HG02763 (cell line): ENCODE measurements around the gene RBSN.

Experiments used
- ATAC-seq: cut with Tn5 transposase; IDR thresholded peaks from one replicate; pipeline ENCODE4 v1.9.1; 2021; ENCODE audit warnings: mild to moderate bottlenecking, moderate library complexity; ENCODE audit not compliant: unreplicated experiment

RBSN gene

DNA sequence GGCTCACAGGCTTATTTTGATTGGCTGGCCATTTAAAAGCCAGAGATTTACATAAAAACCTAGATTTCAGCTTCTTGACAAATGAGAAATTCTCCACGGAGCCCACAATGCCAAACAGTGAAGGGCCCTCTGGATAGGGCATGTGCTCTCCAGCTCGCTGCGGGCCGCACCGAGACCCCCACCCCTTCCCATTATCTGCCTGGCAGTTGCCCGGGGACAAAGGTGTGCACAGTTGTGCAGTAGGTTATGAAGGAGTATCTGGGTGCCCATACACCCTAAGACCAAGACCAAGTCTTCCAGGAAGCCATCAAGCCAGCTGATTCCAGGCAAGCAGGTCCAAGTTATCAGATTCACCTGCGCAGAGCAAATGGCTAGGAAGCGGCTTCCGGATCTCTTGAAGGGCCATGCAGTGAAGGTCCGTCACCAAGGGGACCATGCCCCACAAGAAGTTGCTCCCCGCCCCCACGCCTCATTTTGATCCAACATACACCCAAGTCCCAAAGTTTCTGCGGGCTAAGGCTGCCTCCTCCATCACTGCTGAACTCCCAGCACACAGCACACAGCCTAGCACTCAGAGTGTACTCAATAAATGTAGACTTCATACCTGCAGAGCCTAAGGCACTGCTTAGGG, 35.2 kb downstream of the RBSN start:
- ATAC-seq, result no peak

- no peak for ATAC-seq
Measured at GRCh38 chr3:15063238-15063637, 35.7 kb downstream of the RBSN start.

DNA sequence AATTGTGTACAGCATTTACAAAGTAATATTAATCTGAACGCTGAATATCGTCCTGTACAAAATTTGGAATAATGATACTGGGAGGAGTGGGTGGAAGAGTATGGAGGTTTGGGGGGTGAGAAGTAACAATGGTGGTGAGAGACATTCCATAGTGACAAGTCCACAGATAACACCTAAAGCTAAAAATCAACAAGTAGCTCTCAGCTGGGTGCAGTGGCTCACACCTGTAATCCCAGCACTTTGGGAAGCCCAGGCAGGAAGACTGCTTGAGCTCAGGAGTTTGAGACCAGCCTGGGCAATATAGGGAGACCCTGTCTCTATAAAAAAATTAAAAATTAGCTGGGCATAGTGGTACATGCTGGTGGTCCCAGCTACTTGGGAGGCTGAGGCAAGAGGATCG, 38.9 kb downstream of the RBSN start:
- no peak for ATAC-seq

GRCh38 chr3:15056676-15057404, 42.1 kb downstream of the RBSN start:
- ATAC-seq, result no peak

DNA sequence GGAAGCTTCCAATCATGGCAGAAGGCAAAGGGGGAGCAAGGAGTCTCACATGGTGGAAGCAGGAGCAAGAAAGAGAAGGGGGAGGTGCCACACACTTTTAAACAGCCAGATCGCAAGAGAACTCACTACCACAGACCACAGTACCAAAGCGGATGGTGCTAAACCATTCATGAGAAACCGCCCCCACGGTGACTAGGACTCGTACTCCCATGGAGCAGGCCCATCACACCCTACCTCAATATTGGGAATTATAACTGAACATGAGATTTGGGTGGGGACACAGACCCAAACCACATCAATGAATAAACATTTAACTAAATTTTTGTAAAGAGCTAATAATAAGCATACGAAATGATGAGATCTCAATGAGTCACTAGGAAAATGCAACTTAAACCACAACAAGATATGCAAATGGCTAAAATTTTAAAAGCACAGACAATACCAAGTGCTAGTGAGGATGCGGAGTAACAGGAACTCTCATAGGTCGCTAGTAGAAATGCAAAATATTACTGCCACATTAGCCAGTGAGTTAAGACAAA, 43.9 kb downstream of the RBSN start:
- ATAC-seq, result no peak

DNA sequence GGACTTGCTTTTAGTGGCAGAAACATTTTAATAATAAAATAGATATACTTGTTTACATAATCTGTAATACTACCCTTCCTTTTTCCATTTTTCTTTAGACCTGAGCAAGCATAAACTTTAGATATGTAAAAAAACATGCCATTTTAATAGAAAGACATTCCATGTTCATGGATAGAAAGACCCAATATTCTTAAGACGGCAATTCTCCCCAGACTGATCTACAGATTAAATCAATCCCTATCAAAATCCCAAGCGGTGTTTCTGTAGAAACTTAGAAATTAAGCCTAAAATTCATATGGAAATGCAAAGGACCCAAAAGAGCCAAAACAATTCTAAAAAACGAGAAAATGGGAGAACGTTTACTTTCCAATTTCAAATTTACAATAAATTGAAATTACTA, 45.4 kb downstream of the RBSN start:
- no peak for ATAC-seq

DNA sequence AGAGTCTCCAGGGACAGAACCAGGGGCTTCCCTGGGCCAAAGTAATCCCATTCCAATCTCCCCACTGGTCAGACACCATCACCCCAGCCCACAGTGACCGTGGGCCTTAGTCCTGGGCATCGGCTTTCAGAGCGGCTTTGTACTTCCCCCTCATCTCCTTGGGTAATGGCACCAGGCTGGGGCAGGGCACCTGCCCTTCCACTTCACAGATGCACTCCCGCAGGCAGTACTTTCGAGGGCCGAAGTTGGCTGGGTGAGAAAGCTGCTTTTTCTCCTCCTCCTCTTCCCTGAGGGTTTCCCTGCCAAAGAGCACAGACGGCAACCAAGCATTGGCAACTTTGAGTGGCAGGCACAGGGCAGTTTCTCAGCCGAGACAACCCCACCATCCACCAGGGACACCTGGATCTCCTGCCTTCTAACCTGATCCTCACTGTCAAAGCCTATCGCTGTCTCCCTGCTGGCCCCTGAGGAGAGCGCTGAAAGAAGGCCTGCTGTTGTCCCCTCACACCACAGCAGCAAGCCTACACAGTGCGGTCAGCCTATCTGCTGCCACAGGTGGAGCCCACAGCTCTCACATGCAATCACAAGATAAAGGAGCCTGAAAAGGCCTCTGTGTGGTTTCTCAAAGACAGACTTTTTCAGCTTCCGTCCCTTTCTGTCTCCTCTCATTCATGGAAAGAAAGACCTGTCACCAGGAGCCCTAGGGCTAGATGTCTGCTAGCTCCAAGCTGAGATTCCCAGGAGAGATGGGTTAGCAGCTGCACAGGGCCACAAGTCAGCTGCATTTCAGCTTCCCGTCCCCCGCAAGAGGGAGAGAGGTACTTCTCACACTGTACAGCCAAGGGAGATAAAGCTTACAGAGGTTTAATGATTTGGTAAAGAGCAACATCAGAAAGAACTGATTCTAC, 46.4 kb downstream of the RBSN start:
- no peak for ATAC-seq

DNA sequence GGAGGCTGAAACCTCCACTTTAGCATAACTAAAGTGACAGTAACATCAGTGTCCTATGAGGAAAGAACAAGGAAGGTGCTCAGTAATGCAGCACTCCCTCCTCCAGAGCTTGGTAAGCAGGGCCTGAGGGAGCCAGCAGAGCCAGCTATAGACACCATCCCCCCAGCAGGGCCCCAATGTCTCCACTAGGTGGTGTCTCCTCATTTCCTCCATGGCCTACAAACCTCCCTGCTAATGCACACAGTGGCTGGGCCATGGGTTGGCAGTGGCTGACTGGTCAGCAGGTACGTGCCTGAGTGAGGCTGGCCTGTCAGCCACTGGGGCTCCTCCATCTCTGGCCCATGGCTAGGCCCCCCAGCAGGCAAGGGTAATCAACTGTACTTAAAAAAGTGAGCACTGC, 47.4 kb downstream of the RBSN start:
- peak; percentile 43 for ATAC-seq

GRCh38 chr3:15050405-15051092, 48.4 kb downstream of the RBSN start:
- peak; percentile 71 for ATAC-seq

GRCh38 chr3:15049584-15049983, 49.4 kb downstream of the RBSN start:
- ATAC-seq, result no peak

- no peak for ATAC-seq
Measured at GRCh38 chr3:15045667-15046066, 53.3 kb downstream of the RBSN start.

DNA sequence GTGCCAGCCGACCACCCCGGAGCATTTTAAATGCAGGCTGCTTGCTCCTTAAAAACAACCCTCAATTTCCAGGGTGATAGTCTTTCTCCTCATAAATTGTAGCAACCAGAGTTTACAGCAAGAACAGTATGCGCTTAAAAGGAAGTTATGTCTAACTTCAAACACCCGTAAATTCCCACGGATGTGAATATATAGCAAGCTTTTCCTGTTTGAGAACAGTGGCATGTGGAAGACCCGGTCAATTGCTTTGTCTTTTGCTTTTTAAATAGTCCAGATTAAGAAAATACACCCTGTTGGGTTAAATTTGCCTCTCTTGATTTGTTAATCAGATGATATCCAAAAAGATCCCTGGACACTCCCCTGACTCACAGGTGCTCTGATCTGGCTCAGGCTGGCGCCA, 54.6 kb downstream of the RBSN start:
- ATAC-seq, result no peak

DNA sequence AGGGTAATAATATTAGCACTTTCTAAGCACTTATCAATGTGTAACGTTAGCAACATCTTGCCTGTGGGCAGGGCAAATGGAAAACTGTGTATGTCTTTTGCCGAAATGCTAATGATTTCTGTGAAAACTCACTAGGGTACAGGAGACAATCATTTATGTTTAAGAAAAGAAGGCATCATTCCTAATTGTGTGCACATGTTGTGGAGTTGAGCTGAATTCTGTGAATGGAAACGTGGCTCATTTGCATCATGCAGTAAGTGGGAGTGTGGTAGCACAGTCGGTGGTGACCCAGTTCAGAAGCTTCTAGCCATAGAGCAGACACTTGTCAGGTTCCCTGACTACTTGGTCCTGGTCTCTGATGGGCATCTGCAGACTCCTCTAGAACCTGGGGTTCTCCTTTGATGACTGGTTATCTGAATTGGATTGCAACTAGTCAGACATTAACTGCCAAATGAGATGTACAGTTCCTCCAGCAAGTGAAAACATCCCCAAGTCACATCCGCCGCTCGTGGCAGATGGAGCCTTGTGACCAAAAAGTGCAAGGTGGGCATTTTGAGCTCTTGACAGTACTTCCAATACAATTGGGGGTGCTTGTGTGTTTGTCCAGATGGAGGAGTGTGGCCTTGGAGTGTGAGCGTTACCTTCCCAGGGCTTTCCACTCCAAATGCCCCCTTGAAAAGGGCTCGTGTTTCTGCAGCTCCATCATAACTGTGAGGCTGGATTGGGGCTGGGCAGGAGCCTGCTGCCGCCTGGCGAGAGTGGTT, 55.4 kb downstream of the RBSN start:
- no peak for ATAC-seq

- ATAC-seq, result no peak
Measured at GRCh38 chr3:15042936-15043335, 56.0 kb downstream of the RBSN start.

DNA sequence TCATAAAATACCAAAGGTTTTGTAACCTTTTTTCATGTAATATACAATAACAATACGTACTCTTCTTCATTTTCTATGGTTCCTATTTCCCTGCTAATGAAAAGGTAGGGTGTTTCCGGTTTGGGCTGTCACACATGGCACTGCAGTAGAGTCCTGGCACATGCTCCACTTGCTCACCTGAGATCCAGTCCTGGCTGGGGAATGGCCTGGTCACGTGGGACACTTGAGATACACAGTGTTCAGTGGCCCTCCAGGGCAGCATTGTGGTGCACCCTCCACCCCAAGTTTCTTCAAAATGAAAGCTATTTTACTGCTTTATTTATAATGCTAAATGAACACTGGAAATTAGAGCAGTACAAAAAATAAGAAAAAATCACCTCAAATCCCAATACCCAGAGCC, 57.0 kb downstream of the RBSN start:
- no peak for ATAC-seq

DNA sequence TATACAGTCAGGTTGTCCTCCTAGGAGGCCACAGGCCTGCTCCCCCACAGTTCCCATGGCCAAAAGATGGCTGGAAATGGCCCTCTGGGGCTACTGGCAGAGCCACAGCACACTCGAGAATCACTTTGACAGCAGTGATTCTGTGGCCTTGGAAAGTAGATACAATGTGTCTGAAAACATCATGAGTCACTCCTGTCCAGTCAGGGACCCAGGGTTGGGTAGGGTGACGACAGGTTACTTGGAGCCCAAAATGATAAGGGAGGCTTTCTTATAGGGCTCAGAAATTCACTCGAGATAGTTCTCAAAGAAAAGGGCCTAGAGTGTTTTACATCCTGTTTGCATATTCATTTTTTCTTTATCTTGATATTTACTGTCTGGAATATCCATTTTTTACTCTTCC, 58.1 kb downstream of the RBSN start:
- no peak for ATAC-seq

DNA sequence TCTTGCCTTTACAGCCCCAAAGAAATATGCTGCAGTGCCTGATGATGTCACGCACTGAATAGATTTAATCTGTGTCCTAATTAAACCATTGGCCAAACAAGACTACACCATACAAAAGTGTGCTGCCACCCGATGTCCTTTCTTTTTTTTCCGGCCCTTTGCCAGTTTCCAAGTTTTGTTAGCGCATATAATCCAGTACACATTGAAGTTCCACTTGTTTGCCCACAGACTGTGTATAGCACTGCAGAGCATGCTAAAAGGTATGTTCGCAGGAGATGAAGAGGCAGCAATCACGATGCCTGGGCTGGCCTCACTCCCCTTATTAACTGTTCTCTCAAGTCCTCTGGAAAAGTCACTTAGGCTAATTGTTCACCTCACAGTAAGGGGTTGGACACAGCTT, 60.6 kb downstream of the RBSN start:
- ATAC-seq, result no peak

DNA sequence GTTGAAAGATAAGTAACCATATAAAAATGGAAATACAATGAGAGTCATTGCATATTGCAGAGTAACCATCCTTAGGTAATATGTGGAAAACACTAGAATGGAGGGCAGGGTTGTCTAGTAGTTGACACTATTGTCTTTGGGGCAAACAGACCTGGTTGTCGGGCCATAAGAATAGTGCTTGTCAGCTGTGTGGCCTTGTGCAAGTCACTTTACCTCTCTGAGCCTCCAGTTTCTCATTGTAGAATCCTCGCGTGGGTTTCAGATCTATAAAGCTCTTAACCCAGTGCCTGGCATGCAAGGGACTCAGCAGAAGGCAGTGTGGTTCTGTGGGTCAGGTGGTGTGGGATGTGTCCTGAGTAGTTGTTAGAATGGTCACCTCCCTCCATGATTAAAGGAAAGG, 65.8 kb downstream of the RBSN start:
- no peak for ATAC-seq

DNA sequence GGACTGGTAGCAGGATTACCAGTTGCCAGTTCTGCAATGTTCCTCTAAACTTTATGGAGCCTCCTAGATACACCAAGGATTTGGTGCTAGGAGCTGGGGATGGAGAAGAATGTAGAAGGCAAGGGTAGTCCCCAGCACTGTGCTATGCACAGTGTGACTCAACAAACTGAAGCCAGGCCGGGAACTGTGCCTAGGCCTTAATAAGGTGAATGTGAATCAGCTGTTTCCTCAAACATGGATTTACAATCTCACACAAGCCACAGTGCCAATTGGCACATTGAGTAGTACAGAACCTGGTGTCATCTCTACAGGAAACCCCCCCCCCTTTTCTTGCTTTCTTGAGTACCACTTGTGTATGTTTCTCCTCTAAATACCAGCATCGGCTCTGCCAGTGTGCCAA, 66.3 kb downstream of the RBSN start:
- ATAC-seq, result no peak

- ATAC-seq, result no peak
Measured at GRCh38 chr3:15029625-15030024, 69.3 kb downstream of the RBSN start.
